ENCODE measurements around the gene SEPTIN6.

- TF ChIP-seq CTCF (IDR thresholded peaks at IDR 0.05) (no peak), POLR2A (IDR thresholded peaks at IDR 0.05) (no peak)
These were observed 46.5 kb downstream of the SEPTIN6 start for GRCh38 chrX:119646515-119646914.

Data from right lobe of liver (tissue), 4 donors.